GM12872 (cell line): ENCODE results near the gene NCAM2.

Experiments
- TF ChIP-seq, protein P1 (sequence below): IDR thresholded peaks from 3 replicates; pipeline ENCODE4 v1.5.1; 2011; ENCODE audit warnings: low read depth, mild to moderate bottlenecking, low read length, moderate library complexity; ENCODE audit not compliant: insufficient read depth

Gene NCAM2

GRCh38 chr21:21102896-21103295, 104.7 kb downstream of the NCAM2 start:
- TF ChIP-seq, protein P1, sequence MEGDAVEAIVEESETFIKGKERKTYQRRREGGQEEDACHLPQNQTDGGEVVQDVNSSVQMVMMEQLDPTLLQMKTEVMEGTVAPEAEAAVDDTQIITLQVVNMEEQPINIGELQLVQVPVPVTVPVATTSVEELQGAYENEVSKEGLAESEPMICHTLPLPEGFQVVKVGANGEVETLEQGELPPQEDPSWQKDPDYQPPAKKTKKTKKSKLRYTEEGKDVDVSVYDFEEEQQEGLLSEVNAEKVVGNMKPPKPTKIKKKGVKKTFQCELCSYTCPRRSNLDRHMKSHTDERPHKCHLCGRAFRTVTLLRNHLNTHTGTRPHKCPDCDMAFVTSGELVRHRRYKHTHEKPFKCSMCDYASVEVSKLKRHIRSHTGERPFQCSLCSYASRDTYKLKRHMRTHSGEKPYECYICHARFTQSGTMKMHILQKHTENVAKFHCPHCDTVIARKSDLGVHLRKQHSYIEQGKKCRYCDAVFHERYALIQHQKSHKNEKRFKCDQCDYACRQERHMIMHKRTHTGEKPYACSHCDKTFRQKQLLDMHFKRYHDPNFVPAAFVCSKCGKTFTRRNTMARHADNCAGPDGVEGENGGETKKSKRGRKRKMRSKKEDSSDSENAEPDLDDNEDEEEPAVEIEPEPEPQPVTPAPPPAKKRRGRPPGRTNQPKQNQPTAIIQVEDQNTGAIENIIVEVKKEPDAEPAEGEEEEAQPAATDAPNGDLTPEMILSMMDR: no peak

DNA sequence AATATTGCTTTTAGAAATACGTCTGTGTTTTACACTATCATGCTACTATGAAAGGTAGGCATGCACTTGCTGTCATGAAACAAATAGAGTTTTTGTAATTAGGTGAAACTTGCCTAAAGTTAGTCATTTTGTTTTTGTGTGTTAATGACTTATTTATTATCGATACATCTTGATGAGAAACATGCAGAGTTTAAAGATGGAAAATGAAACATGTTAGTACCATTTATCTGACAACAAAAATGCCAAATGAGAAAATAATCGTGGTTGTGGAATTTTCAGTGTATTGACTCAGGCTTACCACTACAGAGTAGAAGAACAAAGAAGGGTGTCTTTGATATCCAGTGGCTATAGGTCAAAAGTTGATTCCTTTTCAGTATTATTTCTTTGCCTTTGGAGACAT, 105.5 kb downstream of the NCAM2 start:
- TF ChIP-seq, protein P1: no peak

DNA sequence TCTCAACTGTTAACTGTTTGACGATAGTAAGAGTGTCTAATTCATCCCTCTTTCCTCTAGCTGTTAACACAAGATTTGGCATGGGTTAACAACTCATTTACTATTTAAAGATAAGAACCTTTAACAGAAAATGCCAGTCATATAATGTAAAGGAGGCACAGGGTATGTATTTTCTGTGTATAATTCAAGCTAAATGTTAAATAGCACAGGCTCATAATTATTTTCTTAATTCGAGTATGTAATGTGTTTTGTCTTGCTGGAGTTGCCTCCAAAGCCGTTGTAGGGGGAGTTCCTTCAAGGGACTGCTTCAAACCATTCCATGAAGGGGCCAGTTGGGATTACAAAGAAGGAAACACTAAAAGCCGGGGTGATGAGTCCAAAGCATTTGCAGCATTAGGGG, 111.5 kb downstream of the NCAM2 start:
- TF ChIP-seq, protein P1: no peak

- TF ChIP-seq, protein P1: no peak
These were observed 113.2 kb downstream of the NCAM2 start for GRCh38 chr21:21111309-21111920.

- TF ChIP-seq, protein P1: no peak
These were observed 116.3 kb downstream of the NCAM2 start for GRCh38 chr21:21114461-21114860.

- TF ChIP-seq, protein P1: no peak
These were observed 120.9 kb downstream of the NCAM2 start for GRCh38 chr21:21119091-21119490.

DNA sequence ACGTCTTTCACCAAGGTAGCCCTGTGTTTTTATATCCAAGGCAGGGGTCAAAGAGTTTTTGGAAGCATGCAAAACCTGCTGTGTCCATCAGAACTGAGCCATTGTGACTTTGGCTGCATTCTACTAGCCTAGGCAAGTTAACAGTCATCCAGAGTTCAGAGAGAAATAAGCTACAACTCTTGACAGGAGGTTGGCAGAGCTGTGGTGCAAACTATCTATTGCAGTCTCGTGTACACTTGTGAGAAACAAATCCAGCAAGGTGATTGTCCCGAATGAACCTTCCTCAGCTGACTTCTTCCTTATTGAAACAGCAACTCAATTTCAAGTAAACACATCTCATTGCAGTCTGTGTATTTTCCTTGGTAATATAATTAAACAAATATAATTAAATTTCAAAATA, 124.5 kb downstream of the NCAM2 start:
- TF ChIP-seq, protein P1: no peak

DNA sequence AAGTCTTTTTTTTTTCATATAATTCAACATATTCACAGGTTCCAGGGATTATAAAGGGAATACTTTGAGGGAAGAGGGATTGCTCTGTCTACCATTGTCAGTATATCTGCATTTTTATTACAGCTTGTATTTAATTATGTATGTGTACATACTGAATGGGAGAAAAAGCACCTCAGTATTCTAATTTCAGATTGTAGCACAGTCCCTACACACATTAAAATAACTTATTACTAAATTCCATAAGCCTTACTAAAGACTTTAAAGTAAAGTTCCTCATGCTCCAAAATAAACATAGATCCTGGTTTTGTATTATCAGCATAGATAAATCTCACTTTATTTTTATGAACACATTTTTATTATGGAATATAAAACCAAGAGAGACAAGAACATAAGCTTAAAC, 134.2 kb downstream of the NCAM2 start:
- TF ChIP-seq, protein P1: no peak
